ENCODE results near the gene CRACDL.
"Not testable (repeated sequence)": the region's sequence is repeated elsewhere in the genome, so short reads cannot be mapped to it uniquely, and the experiment has no call there.

The CRACDL gene

DNA sequence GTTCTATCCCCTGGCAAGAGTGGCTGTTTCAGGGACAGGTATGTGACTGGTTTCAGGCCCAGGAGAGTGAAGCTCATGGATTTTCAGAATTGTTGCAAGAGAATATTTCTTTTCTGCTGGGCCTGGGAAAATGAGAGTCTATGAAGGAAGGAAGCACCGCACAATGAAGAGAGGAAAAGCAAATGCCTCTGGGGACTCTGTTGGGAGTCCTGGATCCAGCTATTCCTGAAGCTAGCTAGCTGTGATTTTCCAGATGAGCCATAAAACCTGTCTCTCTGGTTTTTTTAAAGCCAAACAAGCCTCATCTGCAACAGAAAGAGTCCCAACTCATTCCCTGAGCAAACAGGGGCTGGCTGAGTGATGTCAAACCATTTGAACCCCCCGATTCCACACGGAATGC lies 53.7 kb downstream of the CRACDL start:
- no peak for DNase-seq (ENCODE audit: low read depth)

DNA sequence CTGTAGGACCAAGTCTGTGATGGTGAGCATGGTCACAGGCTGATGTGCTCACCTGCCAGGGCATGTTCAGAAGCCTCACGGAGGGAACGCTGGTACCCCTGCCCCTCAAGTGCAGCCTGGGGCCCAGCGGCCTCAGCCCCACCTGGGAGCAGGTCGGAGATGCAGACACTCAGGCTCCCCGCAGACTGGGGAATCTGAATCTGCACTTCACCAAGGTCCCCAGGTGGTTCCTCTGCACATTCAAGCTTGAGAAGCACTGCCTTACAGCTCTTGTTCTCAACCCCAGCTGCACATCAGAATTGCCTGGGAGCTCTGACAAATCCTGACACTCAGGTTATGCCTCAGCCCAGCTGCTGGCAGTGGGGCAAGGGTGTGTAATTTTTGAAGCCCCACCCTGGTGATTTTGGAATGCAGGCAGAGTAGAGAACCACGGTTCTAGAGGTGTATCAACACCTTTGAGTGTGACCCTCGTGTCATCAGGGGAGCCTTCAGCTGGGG lies 54.8 kb downstream of the CRACDL start:
- DNase-seq (ENCODE audit: low read depth) = no peak

DNA sequence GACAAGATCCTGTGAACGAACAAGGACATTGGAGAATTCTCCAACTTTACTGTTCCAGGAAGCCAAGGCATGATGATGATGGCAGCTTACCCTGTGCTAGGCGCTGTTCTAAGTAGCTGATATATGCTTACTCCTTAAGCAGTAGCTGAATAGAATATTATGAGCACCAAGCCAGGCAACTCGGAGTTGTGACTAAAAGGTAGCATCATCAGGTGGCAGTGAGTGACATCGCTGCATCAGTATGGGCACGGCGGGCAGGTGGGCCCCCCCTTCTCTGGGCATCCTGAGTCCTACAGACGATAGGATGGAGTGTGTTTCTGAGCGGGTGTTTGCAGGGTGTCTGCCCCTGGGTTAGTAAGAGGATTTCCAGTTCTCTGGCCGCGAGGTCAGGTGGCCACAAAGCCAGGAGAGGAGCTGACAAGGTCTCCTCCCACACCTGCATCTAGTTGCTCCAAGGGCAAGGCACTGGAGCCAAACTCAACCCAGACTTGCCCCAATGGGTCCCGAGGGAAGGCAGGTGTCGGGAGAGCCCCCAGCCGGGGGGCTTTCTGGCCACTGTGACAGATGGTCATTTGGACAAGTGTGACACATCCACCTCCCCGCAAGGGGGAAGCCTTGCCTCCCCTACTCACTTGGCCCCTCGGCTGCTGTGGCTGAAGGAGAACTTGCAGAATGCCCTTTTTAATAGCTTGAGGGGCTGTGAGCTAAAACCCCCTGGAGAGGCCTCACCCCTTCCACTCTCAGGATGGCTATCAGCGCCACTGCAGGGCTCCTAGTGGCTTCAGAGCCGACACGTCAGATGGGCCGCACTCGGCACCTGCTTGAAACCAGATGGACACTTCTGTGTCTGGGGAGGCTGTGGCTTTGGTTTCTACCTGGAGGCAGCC lies 55.5 kb downstream of the CRACDL start:
- no peak for DNase-seq (ENCODE audit: low read depth)

DNA sequence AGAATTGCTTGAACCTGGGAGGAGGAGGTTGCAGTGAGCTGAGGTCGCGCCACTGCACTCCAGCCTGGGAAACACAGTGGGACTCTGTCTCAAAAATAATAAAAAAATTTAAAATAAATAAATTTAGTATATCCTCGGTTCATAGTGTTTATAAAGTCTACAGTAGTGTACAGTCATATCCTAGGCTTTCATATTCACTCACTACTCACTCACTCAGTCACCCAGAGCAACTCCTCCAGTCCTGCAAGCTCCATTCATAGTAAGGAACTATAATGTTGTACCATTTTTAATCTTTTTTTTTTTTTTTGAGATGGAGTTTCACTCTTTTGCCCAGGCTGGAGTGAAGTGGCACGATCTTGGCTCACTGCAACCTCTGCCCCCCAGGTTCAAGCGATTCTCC lies 58.4 kb downstream of the CRACDL start:
- not testable (repeated sequence) for DNase-seq (ENCODE audit: low read depth)

DNA sequence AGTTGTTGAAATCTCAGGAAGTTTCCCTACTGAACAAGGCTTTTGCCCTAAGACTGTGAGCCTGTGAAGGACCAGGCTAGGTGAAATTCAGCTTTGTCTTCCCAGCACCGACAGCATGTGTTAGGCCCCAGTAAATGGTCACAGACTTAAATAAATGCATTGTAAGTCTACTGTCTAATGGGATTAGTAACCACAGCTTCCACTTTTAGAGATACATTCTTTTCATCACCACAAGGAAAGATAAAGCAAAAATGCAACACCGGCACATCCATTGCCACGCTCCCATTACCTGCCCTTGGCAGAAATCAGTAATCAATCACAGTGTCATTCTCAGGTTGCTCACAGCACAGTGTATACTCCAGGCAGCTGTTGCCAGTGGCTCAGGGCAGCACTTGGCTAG lies 59.3 kb downstream of the CRACDL start:
- no peak for DNase-seq (ENCODE audit: low read depth)

DNA sequence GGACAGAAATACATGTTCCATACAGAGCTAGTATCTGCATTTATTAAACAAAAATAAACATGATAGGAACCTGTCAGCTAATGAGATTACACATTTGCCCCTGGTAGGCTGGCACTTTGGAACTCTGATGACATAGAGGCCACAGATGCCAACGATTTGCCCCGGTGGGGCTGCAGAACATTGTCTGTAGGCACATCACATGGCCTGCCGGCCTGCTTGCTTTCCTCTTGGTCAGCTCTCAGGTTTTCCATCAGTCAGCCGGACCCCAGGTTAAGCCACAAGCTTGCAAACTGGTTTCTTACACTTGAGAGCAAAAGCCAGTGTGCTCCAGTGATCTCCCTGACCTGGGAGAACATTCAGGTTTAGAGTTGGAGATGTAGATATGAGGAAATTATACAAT lies 60.3 kb downstream of the CRACDL start:
- DNase-seq (ENCODE audit: low read depth) = no peak

DNA sequence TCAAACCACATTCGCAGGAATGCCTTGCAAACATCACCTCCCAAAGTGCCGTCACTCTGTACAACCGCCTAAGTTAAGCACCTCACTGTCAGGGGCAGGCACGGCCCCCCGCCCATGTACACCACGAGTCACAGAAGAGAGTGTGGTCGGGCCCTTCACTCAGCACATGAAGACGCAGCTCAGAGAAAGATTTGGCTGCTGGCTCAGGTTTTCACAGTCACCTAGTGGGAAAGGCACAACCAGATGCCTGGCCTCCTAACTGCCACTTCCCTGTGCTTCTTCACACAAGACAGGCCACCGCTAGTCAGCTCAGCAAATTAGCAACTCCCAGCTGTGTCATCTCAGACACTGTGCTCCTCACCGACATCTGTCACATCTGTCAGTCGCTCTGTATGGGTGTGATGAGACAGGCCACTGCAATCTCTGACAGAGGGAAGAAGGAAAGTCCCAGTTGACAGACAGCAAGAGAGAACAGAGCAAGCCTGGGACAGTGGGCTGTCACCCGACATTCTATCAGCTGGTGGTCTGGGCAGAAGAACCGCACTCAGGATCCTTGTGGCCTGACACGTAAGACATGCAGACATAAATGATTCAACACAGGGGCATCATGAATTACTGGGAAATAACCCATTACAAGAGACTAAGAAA lies 60.8 kb downstream of the CRACDL start:
- DNase-seq (ENCODE audit: low read depth) = no peak

DNA sequence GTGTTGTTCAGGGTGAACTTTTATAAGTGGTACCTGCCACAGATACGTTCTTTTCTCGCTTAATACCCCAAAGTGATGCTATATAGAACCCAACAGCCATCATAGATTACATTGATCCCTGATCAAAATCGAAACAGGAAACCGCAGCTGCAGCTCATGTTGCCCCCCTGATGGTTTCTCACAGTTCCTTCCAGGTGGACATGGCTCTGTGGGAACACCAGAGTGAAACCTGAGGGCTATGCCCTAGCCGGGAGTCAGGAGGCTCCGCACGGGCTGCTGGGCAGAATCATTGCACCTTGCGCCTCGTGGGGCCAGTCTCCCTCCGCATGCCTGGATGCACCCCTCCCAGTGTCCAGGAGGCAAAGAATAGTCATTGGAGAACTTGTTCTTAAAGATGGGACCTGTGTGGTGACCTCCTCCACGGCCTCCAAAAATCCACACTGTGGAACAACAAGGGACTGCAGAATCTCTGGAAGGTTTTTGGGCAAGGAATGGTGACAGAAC lies 61.8 kb downstream of the CRACDL start:
- no peak for DNase-seq (ENCODE audit: low read depth)

DNA sequence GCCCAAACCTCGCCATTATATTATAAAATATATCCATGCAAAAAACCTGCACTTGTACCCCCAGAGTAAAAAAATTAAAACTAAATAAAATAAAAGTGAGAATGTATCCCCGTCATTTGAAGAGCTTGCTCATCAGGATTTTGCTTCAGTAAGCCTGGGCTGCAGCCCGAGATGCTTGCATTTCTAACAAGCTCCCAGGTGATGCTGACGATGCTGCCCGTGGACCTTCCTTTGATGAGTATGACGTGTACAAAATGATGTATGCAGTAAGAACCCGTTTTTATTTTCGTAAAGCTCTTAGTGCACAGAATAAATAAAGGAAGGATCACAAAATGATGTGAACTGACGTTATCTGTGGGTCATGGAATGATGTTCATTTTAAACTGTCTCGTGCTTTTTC lies 63.5 kb downstream of the CRACDL start:
- DNase-seq (ENCODE audit: low read depth) = no peak

DNA sequence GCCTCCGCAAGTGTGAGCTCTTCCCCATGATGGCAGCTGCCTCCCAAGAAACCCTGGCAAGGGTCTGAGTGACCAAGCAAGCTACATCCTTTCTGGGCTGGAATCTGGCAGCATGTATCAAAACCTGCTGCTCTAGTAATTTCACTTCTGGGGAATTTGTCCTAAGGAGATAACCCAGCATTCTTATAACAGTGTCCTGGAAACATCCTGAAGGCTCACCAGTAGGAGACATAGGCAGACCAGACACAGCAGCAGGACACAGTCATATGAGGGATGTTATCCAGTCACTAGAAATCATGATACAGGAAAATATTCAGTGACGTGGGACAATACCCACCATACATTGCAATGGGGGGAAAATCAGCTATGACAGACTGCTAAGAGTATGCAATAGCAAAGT lies 64.5 kb downstream of the CRACDL start:
- no peak for DNase-seq (ENCODE audit: low read depth)

DNA sequence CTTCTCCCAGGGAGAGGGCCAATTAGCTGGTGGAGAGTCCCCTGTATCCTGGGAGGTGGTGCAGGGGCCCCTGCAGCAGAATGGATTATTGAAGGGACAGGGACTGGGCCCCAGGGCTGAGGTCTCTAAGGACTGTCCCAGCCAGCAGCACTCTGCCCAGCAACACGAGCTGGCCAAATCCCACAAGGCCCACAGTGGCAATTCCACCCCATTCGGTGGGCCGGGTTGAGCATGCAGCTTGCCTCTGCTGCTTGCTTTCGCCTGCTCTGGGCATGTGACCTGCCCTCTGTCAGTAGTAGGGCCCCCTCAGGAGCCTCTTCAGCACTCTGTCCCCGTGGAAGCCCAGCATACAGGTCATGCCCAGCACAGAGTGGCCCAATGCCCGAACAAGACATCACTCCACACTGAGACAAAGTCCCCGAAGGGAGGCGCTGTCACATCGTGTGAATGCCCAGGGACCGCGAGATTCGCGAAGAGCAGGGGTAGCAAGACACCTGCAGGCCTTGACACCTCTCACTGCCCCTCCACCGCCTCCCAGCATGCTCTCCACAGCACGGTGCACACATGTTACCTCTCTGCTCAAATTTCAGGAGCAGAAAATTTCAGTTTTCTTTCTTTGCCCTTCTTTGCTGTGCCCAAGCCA lies 65.4 kb downstream of the CRACDL start:
- DNase-seq (ENCODE audit: low read depth) = no peak

DNA sequence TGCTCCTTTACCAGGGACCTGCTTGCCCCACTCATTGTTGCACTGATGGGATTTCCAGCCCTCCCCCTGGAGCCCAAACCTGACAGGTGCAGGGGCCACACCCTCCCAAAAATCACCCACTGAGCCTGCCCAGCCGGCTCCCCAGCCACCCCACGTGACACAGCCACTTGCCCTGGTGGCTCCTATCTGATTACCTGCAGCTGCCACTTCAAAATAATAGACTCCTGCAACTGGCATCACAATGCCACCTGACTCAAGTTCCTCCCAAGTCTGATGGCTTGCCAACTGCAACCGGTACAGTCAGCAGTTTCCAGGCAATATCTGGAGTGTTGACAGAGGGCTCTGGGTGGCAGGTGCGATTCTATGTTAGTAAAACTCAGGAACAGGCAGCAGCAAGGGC lies 66.2 kb downstream of the CRACDL start:
- DNase-seq (ENCODE audit: low read depth) = no peak

DNA sequence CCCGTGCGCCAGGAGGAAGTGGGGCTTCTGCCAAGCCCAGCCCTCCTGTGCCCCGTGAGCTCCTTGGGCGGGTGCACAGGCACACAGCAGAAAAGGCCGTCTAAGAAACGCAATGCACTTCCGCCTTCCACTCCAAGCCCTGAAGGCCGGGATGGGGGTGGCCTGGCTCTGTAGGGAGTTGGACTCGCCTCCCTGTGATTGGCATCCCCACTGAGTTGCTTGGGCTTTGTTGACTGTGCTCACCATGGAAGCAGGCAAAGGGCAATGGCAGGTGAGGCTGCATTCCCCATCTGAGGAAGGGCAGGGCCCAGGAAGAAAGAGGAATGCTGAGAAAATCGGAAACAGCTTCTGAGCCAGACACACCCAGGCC lies 66.8 kb downstream of the CRACDL start:
- DNase-seq (ENCODE audit: low read depth) = no peak

DNA sequence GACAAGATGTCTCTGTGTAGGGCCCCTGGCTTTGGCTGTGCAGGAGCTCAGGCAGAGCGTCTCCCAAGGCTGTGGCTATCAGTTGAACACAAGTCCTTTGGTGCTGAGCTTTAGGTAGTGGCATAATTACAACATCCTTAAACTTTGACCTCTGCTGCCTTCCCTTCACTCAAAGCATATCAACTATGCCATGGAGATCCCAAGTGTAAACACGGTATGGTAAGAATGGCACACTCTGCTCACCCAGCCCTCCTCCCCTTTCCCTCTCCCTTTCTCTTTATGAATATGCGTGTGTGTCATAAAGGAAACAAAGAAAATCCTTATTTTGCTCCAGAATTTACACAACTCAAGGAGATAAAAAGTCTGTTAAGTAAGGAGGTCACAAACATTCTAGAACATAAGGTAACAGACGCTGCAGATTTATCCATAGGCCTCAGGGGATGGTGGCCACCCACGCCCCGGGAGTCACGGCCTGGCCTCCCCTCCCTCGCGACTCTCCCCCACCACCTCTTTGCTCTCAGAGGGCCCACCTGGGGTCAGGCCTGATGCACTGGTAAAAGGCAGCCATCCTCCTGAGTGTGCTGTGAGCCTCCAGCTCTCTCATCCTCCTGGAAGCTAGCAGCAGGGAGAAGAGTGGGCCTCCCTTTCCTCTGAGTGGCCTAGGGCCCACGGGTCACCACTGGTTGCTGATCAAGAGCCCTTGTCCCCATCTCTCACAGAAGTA lies 67.3 kb downstream of the CRACDL start:
- no peak for DNase-seq (ENCODE audit: low read depth)

DNA sequence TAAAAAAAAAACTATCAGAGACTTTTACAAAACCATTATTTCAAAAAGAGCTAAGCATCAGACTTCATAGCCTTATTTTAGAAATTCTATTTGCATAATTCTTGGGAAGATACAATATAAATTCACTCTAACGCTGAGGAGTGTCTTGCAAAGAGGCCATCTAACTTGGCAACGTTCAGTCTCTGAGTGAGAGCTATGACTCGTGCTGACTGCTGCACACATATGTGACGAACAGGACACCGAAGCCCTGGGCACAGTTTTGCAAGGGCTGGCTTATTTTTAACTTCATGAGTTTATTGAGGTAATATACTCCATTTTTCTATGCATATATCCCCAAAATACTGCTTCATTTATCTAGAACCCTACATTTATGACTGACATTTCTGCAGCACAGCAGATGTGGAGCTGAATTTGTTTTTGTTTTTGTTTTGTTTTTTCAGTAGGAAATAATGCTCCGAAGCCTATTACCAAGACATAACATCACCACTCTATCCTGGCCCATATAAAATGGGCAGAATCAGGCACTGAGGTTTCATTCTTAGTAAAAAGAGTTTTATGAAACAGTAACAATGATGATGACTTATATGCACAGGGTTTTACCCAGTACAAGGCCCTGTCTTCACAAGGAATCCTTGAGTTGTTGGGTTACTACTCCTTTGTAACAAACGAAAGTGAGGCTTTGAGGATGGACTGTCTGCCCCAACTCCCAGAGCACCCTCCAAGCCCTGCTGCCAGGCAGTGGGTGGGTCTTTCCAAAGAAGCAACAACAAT lies 68.3 kb downstream of the CRACDL start:
- DNase-seq (ENCODE audit: low read depth) = no peak

DNA sequence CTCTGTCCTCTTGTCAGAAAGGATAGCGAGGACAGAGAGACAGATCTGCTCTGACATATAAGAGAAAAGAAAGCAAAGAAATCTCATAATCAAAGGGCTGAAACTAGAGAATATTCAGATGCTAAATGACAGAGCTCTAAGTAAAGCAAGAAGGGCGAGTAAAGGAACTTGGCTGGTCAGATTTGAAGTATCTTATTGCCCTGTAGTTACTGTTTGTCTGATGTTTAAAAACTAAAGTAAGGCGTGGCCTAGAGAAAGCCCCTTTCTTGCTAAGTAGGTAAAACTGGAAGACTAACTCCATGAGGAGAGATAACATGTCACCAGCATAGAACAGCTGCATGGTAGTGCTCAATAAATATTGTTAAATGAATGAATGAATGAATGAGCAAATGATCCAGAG lies 70.0 kb downstream of the CRACDL start:
- DNase-seq (ENCODE audit: low read depth) = no peak

DNA sequence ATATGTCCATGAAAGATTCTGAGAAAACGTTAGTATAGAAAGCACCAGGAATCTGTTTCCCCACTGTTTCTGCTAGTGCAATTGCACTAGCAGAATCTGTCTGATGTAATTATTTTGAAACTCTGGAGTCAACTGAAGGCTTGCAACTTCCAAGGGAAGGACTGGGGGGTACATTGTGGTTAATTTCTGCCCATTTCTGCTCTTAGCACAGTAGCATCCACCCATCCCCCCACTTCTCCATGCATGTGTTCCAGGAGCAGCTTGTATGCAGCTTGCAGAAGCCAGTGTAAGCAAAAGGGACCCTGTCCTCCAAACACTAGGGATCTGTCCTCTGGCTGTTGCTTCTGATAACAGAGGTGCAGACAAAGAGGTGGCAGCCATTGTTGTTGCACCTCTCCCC lies 74.4 kb downstream of the CRACDL start:
- no peak for DNase-seq (ENCODE audit: low read depth)

DNA sequence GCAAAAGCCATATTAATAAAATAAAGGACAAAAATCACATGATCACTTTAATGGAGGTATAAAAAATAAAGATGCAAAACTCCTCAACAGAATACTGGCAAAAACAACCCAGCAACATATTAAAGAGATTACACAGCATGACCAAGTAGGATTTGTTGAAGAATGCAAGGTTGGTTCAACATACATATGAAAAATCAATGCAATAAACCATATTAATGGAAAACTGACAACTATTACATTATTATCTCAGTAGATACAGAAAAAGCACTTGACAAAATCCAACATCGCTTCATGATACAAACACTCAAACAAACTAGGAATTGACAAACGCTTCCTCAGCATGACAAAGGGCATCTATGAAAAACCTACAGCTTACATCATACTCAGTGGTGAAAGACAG lies 76.7 kb downstream of the CRACDL start:
- DNase-seq (ENCODE audit: low read depth) = no peak

DNA sequence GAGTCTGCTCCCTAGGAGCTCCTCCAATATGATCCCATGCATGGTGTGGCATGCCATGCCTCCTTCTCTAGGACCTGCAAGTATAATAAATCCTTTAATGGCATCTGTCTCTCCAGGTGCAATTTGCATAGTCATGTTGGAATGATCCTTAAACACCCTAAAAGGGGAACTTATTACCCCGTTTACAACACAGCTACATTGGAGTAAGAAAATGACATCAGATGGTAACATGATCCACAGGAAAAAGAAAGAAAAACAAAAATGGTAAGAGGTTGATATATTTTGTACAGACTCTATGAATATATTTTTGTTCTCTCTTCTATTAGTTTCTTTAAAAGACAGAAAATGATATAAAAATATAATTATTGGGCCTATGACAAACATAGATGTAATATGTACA lies 79.0 kb downstream of the CRACDL start:
- DNase-seq (ENCODE audit: low read depth) = no peak

DNA sequence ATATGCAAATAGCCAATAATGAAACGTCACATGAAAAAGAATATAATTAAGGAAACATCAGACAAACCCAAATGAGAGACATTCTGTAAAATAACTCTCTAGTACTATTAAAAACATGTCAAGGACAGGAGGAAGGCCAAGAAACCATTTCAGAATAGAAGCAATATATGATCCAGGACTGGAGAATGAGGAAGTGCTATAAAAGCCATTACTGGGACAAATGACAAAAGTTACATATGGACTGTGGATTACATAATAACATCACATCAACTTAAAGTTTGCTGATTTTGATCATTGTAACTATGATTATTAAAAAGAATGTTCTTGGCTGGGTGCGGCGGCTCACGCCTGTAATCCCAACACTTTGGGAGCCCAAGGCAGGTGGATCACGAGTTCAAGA lies 81.3 kb downstream of the CRACDL start:
- DNase-seq (ENCODE audit: low read depth) = no peak

DNA sequence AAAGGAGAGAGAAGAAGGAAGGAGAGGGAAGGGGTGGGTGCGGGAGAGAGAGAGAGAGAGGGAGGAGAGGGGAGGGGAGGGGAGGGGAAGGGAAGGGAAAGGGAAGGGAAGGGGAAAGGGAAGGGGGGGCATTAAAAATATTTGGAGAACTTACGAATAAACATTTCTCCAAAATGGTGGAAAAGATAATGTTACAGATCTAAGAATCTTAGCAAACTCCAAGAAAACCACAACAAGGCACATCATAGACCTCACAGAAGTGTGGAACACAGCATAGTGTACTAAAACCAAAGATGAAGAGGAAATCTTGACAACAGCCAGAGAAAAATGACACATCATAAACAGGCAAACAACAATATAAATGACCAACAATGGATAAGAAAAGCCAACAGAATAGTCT lies 83.1 kb downstream of the CRACDL start:
- DNase-seq (ENCODE audit: low read depth) = no peak

DNA sequence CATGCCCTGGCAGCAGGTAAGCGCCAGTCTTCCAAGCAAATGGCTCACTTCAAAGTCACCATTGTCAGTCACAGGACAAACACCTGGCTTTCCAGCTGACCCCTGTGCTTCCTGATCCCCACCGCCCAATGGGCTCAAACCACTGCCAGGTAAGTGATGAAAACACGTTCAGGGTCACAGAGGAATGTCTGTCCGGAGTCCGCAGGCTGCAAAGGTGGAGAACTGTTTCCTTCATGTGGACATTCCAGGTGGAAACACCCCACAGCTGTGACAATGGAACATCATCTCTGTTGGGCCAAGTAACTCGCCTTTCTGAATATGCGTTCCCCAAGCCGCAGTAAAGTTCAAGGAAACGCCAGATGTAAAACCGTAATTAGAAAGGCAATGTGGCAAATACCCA lies 86.0 kb downstream of the CRACDL start:
- no peak for DNase-seq (ENCODE audit: low read depth)

All from CMK (cell line).